GM12874 (cell line): Measurements from ENCODE around the gene CHTF18.

Source experiments
- CTCF ChIP-seq: IDR thresholded peaks from 2 replicates; pipeline ENCODE4 v1.5.1; 2011; ENCODE audit warnings: low read depth, mild to moderate bottlenecking, control low read depth, low read length, moderate library complexity; ENCODE audit not compliant: insufficient read depth

The CHTF18 gene

GRCh38 chr16:801584-802363 lies 13.4 kb downstream of the CHTF18 start:
- TF ChIP-seq CTCF, result no peak

- TF ChIP-seq CTCF, result no peak
Measured at GRCh38 chr16:802461-802860, 14.0 kb downstream of the CHTF18 start.

GRCh38 chr16:802914-803753 lies 14.7 kb downstream of the CHTF18 start:
- TF ChIP-seq CTCF, result no peak

GRCh38 chr16:803754-804080 lies 15.3 kb downstream of the CHTF18 start:
- no peak for TF ChIP-seq CTCF

GRCh38 chr16:804193-805048 lies 16.0 kb downstream of the CHTF18 start:
- no peak for TF ChIP-seq CTCF

- no peak for TF ChIP-seq CTCF
Measured at GRCh38 chr16:805474-805873, 17.1 kb downstream of the CHTF18 start.

- TF ChIP-seq CTCF, result no peak
Measured at GRCh38 chr16:807347-808084, 19.1 kb downstream of the CHTF18 start.
